ENCODE measurements around the gene FMNL1.

DNA sequence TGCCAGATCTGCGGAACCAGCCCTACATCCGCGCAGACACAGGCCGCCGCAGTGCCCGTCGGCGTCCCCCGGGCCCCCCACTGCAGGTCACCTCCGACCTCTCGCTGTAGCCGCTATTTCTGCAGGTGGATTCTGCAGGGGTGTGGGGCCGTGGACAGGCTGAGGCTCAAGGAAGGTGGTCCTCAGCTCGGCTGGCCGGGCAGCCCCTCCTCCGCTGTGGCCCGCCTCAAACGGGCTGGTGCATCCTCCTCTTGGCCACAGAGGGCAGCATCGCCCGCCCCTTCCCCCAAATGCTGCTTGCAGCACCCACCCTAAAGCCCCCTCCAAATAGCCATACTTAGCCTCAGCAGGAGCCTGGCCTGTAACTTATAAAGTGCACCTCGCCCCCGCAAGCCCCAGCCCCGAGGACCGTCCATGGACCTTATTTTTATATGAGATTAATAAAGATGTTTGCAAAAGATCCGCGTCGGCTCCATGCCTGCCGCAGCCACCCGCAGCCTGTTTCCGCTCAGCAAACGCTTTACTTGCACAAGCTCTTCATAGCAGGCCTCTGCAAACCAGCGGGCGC lies 25.3 kb downstream of the FMNL1 start:
- no peak for TF ChIP-seq CTCF (IDR thresholded peaks at IDR 0.05)
- no peak for TF ChIP-seq POLR2A (IDR thresholded peaks at IDR 0.05)
